DMS53 treated with DMSO at 0.1 percent for 48 hours (cell line): ENCODE measurements around the gene TPCN1.

Source experiments
- DNase-seq: peaks from one replicate; lab custom pipeline; 2025; ENCODE audit not compliant: unreplicated experiment; lab: John Stamatoyannopoulos, UW

The TPCN1 gene

DNA sequence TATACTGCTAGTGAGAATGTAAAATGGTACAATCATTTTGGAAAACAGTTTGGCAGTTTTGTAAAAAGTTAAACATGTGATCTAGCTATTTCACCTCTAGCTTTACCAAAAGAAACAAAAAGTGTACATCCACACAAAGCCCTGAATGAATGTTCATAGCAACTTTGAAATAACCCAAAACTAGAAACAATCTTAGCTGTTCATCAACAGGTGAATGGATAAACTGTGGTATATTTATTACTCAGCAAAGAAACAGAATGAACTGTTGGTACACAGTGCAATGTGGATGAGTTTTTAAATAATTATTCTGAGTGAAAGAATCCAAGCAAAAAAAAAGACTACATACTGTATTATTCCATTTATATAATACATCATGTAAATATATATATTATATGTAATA, 36.3 kb downstream of the TPCN1 start:
- no peak for DNase-seq

DNA sequence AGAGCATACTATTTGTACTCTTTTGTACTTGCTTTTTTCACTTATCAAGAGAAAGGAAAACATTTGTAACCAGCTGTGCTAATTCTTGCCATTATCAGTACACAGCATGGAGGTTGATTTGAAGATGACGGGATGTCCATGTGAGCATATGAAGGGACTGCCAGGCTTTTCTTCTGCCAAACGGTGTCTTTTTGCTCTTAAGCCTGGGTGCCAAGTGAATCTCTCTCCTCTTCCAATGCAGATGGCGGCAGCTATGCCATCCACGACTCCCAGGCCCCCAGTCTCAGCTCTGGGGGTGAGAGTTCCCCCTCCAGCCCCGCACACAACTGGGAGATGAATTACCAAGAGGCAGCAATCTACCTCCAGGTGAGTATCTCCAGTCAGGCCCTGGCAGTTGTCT, 38.9 kb downstream of the TPCN1 start:
- DNase-seq, result no peak

DNA sequence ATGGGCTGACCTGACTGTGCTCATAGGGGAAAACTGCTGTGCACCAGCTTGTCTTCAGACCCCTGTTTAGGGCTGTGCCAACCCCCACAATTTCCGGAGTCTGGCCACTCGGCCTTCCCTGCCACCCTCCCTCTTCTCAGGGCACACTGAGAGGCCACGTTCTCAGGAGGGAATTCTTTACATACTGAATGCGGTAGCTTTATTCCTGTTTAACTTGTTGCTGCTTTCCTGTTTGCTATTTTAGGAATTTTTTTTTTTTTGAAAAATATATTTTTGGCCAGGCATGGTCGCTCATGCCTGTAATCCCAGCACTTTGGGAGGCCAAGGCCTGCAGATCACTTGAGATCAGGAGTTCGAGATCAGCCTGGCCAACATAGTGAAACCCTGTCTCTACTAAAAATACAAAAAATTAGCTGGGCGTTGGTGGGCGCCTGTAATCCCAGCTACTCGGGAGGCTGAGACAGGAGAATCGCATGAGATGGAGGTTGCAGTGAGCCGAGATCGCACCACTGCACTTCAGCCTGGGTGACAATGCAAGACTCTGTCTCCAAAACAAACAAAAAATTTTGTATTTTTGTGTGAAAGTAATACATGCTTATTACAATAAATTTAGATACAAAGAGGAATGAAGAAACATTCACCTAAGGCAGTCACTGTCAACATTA, 39.5 kb downstream of the TPCN1 start:
- DNase-seq, result no peak

- no peak for DNase-seq
Measured at GRCh38 chr12:113261847-113262470, 40.7 kb downstream of the TPCN1 start.

GRCh38 chr12:113262710-113263109, 41.4 kb downstream of the TPCN1 start:
- no peak for DNase-seq

DNA sequence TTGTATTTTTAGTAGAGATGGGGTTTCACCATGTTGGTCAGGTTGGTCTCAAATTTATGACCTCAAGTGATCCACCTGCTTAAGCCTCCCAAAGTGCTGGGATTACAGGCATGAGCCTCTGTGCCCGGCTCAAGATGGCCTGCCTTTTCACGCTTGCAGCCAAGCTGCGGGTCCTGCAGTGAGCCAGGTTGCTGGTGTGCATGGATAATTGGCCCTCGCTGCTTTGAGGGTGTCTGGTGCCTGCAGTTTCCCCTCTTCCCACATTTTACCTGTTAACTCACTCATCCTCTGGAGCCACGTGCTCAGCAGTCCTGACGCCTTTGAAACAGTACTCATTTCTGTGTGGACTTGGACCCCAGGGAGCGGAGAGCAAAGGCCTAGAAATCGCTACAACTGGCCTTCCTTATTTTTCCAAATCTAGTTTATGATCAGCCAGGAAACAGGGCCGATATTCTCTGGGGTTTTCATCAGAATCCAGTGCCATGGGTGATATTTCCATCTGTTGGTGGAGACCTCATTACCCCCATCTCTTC, 42.2 kb downstream of the TPCN1 start:
- DNase-seq, result no peak

- DNase-seq, result no peak
Measured at GRCh38 chr12:113266106-113266895, 45.0 kb downstream of the TPCN1 start.

- DNase-seq, result no peak
Measured at GRCh38 chr12:113267621-113268020, 46.4 kb downstream of the TPCN1 start.

DNA sequence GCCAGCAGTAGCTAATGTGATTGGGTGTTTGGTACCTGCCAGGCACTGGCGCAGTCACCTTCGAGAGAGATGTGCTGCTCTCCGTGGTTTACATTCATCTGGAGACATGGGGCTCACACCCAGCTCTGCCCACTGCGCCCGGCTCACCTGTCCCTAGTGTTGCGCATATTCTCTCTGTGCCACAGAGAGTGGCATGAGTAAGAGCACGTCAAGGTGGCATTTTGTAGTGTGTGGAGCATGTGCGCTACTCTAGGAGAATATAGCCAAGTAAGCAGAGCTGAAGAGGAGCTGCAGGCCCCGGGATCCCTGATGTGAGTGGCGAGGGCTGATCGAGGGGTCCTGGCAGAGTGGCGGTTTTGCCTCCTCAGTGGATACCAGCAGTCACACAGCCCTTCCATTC, 46.9 kb downstream of the TPCN1 start:
- DNase-seq, result no peak

GRCh38 chr12:113268621-113269020, 47.4 kb downstream of the TPCN1 start:
- no peak for DNase-seq

DNA sequence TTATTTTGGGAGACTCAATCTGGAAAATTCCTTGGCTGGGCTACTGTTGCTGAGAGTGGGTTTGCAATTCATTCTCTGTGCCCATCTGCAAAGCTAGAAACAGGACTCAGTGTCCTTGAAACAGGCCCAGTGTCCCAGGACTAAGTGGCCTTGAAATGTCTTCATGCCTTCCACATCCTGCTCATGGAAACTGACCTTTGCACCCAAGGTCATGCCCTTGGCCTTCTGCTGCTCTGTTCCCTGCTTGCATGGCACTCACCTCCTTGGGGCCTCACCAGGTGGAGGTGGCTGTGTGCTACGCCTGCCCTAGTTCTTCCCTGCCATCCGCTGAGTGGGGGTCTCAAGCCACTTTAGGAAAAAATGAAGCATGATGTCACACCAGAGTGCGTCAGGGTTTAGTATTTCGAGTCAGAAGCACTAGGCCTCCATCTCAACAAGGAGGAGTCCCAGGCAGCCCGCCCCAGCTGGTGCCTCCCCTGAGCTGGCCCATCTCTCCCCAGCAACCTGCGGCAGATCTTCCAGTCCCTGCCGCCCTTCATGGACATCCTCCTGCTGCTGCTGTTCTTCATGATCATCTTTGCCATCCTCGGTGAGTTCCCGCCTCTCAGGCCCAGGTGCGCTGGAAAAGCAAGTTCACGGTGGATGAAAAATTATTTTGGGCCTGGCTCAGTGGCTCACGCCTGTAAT, 48.1 kb downstream of the TPCN1 start:
- no peak for DNase-seq

GRCh38 chr12:113270709-113271009, 49.4 kb downstream of the TPCN1 start:
- DNase-seq, result no peak

DNA sequence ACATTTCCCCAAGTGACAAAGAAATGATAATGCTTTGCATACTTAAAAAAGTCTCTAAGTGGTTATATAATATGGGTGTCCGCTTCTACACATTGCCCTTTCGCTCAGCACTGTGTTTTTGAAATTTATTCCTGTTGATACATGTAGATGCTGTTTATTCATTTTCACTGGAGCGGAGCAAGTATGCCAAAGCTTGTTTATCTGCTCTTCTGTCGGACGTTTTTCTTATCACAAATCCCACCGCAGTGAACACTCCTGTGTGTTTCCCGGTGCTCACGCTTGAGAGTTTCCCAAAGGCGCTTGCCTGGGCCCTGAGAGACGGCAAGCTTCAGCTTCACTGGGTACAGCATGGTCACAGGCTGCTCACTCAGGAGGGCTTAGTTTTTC, 50.2 kb downstream of the TPCN1 start:
- DNase-seq, result no peak

DNA sequence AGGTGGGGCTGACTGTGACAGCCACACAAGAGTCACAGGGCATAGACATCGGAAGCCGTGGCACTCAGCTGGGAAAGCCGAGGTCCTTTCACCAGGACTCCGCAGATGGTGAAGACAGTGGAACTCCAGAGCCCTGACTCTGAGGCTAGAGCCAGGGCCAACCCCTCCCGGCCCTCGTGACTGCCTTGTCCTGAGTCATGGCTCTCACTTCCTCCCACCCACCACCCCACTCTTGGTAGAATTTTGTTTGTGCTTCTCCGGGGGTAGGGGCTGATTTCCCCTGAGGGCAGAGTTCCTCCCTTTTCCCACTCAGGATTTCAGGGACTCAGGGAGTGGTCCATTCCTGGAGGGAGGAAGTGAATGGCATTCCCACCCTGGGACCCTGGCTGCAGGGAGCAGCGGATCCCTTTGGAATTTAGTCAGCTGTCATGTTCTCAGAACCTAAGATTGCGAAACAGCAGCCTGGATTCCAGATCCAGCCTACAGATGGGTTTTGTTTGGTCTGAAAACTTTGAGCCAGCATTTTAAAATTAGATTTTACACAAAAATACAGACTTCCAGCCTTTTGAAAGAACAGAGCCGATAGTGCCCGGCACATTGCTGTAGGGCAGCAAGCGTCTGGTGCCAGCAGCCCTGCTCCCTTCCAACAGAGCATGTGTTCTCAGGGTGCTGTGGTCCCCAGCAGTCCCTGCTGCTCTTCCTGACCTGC, 50.7 kb downstream of the TPCN1 start:
- DNase-seq, result no peak

DNA sequence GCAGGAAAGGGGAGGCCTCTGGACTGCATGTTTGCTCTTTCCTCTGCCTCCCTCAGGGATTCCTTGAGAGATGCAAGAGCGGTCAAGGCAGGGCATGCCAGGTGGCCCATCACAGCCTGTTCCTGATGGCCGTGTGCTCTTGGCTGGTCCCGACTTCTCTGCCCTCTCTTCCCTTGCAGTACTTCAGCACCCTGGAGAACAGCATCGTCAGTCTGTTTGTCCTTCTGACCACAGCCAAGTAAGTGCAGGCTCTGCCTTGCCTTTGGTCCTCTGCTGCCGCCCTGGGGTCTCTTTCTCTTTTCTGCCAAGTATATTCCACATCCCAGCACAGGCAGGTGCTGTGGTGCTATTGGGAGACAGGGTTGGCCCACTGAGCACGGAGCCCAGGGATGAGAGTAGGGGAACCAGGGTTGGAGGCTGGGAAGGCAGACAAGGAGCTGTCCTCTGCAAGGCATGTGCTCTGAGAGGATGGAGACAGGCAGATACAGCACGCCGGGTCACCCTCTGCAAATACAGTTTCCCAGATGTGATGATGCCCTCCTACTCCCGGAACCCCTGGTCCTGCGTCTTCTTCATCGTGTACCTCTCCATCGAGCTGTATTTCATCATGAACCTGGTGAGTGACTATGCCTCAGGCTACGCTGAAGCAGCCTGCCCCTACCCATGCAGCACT, 51.9 kb downstream of the TPCN1 start:
- no peak for DNase-seq

DNA sequence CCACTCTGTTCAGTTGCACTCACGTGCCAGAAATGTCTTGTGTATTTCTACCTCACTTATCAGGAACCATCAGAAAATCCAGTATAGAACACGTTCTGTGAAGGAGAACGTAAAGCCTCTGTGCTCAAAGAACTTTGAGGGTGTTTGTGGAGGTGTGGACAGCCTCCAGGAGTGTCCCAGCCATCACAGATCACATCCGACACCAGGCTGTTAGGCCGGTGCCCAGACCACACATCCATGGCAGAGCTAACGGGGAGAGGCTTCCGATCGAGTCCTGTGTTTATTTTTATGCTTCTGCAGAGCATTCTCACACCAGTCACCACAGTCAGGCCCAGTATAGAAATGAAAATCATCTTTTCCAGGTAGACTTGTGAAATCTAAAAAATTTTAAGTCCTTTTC, 53.6 kb downstream of the TPCN1 start:
- DNase-seq, result no peak

- no peak for DNase-seq
Measured at GRCh38 chr12:113276306-113276705, 55.0 kb downstream of the TPCN1 start.

- DNase-seq, result no peak
Measured at GRCh38 chr12:113276946-113277500, 55.8 kb downstream of the TPCN1 start.

DNA sequence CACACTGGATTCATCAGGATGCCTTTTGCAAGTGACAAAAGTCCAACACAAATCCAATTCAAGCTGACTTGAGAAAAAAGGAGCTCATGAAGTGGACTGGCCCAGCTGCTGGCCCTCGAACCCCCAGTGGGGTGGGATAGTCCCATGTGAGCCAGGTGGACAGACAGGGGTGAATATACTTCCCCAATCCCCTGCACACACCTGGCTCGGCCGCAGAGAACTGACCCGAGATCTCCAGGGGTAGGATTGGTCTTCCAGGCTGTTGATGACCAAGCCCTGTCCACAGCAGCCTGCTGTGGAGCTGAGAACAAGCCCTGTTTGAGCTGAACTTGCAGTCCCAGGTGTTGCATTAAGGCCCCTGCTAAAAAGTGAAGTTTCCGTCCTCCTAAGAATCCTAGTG, 56.2 kb downstream of the TPCN1 start:
- DNase-seq, result no peak

DNA sequence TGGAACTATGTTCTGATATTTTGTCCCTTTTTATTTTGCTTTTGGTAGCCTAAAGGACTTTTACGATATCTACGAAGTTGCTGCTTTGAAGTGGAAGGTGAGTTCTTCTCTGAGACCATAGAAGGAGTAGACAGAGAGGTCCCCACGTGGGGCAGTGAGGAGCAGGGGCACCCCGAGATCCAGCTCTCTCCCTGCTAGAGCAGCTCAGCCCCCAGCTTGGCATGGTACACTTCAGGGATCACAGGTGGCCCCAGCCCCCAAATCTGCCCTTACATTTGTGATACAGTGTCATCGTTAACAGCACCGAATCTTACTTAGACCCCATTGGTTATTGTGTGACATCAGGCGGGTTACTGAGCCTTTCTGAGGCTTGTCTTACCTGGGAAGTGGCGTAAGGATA, 56.9 kb downstream of the TPCN1 start:
- DNase-seq, result no peak
